ENCODE data around the gene SP3. TPM values are rescaled to one million over a fixed set of nuclear protein-coding genes. Genes with fewer than 3 reads are reported as not detected.

SP3 gene
- total RNA-seq, 1 experiment from 2014 or later: 80.2 TPM

- intact Hi-C loops (cut with micrococcal nuclease; ENCODE audit: unreplicated experiment): no loop called here
Measured at GRCh38 chr2:174002679-174003078, 37.5 kb upstream of the SP3 start.

GRCh38 chr2:174001107-174001506 lies 35.9 kb upstream of the SP3 start:
- no peaks in the 10 kb centered on the region for H3K36me3 ChIP-seq (ENCODE audit: control insufficient read depth, insufficient read depth, low read length)
- H3K27ac ChIP-seq (ENCODE audit: low read length): no peak overlapping the region
- TF ChIP-seq, protein P1, sequence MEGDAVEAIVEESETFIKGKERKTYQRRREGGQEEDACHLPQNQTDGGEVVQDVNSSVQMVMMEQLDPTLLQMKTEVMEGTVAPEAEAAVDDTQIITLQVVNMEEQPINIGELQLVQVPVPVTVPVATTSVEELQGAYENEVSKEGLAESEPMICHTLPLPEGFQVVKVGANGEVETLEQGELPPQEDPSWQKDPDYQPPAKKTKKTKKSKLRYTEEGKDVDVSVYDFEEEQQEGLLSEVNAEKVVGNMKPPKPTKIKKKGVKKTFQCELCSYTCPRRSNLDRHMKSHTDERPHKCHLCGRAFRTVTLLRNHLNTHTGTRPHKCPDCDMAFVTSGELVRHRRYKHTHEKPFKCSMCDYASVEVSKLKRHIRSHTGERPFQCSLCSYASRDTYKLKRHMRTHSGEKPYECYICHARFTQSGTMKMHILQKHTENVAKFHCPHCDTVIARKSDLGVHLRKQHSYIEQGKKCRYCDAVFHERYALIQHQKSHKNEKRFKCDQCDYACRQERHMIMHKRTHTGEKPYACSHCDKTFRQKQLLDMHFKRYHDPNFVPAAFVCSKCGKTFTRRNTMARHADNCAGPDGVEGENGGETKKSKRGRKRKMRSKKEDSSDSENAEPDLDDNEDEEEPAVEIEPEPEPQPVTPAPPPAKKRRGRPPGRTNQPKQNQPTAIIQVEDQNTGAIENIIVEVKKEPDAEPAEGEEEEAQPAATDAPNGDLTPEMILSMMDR (IDR thresholded peaks at IDR 0.05): no peak
- TF ChIP-seq, protein P2, sequence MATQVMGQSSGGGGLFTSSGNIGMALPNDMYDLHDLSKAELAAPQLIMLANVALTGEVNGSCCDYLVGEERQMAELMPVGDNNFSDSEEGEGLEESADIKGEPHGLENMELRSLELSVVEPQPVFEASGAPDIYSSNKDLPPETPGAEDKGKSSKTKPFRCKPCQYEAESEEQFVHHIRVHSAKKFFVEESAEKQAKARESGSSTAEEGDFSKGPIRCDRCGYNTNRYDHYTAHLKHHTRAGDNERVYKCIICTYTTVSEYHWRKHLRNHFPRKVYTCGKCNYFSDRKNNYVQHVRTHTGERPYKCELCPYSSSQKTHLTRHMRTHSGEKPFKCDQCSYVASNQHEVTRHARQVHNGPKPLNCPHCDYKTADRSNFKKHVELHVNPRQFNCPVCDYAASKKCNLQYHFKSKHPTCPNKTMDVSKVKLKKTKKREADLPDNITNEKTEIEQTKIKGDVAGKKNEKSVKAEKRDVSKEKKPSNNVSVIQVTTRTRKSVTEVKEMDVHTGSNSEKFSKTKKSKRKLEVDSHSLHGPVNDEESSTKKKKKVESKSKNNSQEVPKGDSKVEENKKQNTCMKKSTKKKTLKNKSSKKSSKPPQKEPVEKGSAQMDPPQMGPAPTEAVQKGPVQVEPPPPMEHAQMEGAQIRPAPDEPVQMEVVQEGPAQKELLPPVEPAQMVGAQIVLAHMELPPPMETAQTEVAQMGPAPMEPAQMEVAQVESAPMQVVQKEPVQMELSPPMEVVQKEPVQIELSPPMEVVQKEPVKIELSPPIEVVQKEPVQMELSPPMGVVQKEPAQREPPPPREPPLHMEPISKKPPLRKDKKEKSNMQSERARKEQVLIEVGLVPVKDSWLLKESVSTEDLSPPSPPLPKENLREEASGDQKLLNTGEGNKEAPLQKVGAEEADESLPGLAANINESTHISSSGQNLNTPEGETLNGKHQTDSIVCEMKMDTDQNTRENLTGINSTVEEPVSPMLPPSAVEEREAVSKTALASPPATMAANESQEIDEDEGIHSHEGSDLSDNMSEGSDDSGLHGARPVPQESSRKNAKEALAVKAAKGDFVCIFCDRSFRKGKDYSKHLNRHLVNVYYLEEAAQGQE (IDR thresholded peaks at IDR 0.05; ENCODE audit: insufficient read depth in 1 of 2, low read depth in 2 of 2, low read length in 1 of 2): no peak
- no peak for TF ChIP-seq TCF7L2 (IDR thresholded peaks at IDR 0.05; ENCODE audit: low read depth, low read length)
- no peak for TF ChIP-seq POLR2AphosphoS5 (IDR thresholded peaks at IDR 0.05; ENCODE audit: low read depth, low read length)
- TF ChIP-seq SIN3A (IDR thresholded peaks at IDR 0.05; ENCODE audit: borderline replicate concordance, insufficient read depth, low read depth, low read length): no peak
- DNase-seq (ENCODE audit: low read depth, low spot score) (no peak), ATAC-seq (no peak)
- no peaks in the 10 kb centered on the region for H3K4me1 ChIP-seq (ENCODE audit: control insufficient read depth, insufficient read depth, low read length)
- ChIA-PET POLR2A (no interaction called here), CTCF (no interaction called here)
- no peak overlapping the region for H3K4me3 ChIP-seq (ENCODE audit: low read depth in 2 of 2, low read length in 2 of 2)
- H3K27me3 ChIP-seq (ENCODE audit: control insufficient read depth, insufficient read depth, low read length): no peaks in the 10 kb centered on the region
- no TSS peak for BruUV-seq (replicated peaks)
- in situ Hi-C loops (cut with HindIII; ENCODE audit: low pct_unique_long_range_greater_than_20kb, low sequenced_read_pairs): no loop called here
- intact Hi-C loops (cut with micrococcal nuclease; ENCODE audit: unreplicated experiment): no loop called here
- H3K9me3 ChIP-seq (ENCODE audit: control insufficient read depth, insufficient read depth, low read depth, low read length): no peaks in the 10 kb centered on the region

More at GRCh38 chr2:174002679-174003078, 37.5 kb upstream of the SP3 start:
- H3K27me3 ChIP-seq (ENCODE audit: control insufficient read depth, insufficient read depth, low read length): no peaks in the 10 kb centered on the region
- ATAC-seq: no peak
- DNase-seq (ENCODE audit: low read depth, low spot score): no peak
- ChIA-PET POLR2A (no interaction called here), CTCF (no interaction called here)
- TF ChIP-seq POLR2AphosphoS5 (IDR thresholded peaks at IDR 0.05; ENCODE audit: low read depth, low read length) (no peak), SIN3A (IDR thresholded peaks at IDR 0.05; ENCODE audit: borderline replicate concordance, insufficient read depth, low read depth, low read length) (no peak), TCF7L2 (IDR thresholded peaks at IDR 0.05; ENCODE audit: low read depth, low read length) (no peak)
- TF ChIP-seq, protein P1 (IDR thresholded peaks at IDR 0.05): no peak
- TF ChIP-seq, protein P2 (IDR thresholded peaks at IDR 0.05; ENCODE audit: insufficient read depth in 1 of 2, low read depth in 2 of 2, low read length in 1 of 2): no peak
- no peaks in the 10 kb centered on the region for H3K9me3 ChIP-seq (ENCODE audit: control insufficient read depth, insufficient read depth, low read depth, low read length)
- H3K4me1 ChIP-seq (ENCODE audit: control insufficient read depth, insufficient read depth, low read length): no peaks in the 10 kb centered on the region
- H3K27ac ChIP-seq (ENCODE audit: low read length): no peak overlapping the region
- H3K4me3 ChIP-seq (ENCODE audit: low read depth in 2 of 2, low read length in 2 of 2): no peak overlapping the region
- no TSS peak for BruUV-seq (replicated peaks)
- in situ Hi-C loops (cut with HindIII; ENCODE audit: low pct_unique_long_range_greater_than_20kb, low sequenced_read_pairs): no loop called here
- H3K36me3 ChIP-seq (ENCODE audit: control insufficient read depth, insufficient read depth, low read length): no peaks in the 10 kb centered on the region

Data from Panc1 (cell line).